Liver (tissue), 3 donors: ENCODE data around the gene NOS1AP.
"Not testable (repeated sequence)": the region's sequence is repeated elsewhere in the genome, so short reads cannot be mapped to it uniquely, and the experiment has no call there.

Experiments used
- FOXA1 ChIP-seq: IDR thresholded peaks from 2 replicates; pipeline ENCODE4 v1.6.1; 2016; ENCODE audit warnings: antibody characterized with exemption
- HNF4A ChIP-seq, 2 donors: conservative IDR thresholded peaks; 2 replicates each; pipeline ENCODE4 v1.6.1; 2016; ENCODE audit warnings: antibody characterized with exemption in 2 of 2, mild to moderate bottlenecking in 2 of 2
- RAD21 ChIP-seq, 2 donors: IDR thresholded peaks; 2 replicates each; pipeline ENCODE4 v1.6.1; 2016; ENCODE audit warnings: antibody characterized with exemption in 2 of 2, mild to moderate bottlenecking in 2 of 2
- RXRA ChIP-seq, 2 donors: IDR thresholded peaks; 2 replicates each; pipeline ENCODE4 v1.6.1; 2017 to 2018; ENCODE audit warnings: antibody characterized with exemption in 2 of 2, mild to moderate bottlenecking in 1 of 2
- SP1 ChIP-seq: IDR thresholded peaks from 2 replicates; pipeline ENCODE4 v1.6.1; 2018; ENCODE audit warnings: antibody characterized with exemption, mild to moderate bottlenecking
- TAF1 ChIP-seq: conservative IDR thresholded peaks from 2 replicates; pipeline ENCODE4 v1.6.1; 2016; ENCODE audit warnings: antibody characterized with exemption, mild to moderate bottlenecking
- YY1 ChIP-seq: IDR thresholded peaks from 2 replicates; pipeline ENCODE4 v1.6.1; 2016; ENCODE audit warnings: antibody characterized with exemption, mild to moderate bottlenecking
- TF ChIP-seq, protein P1 (sequence below): fragments of 150-350 bp; IDR thresholded peaks from 2 replicates; pipeline ENCODE4 v1.5.1; 2017; ENCODE audit warnings: improper control_type of control experiment, low read depth, low read length; ENCODE audit not compliant: missing input control
- TF ChIP-seq, protein P2 (sequence below): IDR thresholded peaks from 2 replicates; pipeline ENCODE4 v1.6.1; 2016; ENCODE audit warnings: antibody characterized with exemption, mild to moderate bottlenecking
- TF ChIP-seq, protein P3 (sequence below): IDR thresholded peaks from 2 replicates; pipeline ENCODE4 v1.6.1; 2016; ENCODE audit warnings: antibody characterized with exemption
- TF ChIP-seq, protein P4 (sequence below): IDR thresholded peaks from 2 replicates; pipeline ENCODE4 v1.6.1; 2016; ENCODE audit warnings: antibody characterized with exemption
- donor health status: healthy.
- donor health status: healthy.

DNA sequence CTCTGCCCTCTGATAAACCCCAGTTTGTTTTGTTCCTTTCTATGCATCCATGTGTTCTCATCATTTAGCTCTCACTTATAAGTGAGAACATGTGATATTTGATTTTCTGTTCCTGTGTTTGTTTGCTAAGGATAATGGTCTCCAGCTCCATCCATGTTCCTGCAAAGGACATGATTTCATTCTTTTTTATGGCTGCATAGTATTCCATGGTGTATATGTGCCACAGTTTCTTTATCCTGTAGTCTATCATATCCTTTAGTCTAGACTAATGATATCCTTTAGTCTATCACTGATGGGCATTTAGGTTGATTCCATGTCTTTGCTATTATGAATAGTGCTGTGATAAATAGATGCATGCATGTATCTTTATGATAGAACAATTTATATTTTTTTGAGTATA lies 131.6 kb downstream of the NOS1AP start:
- not testable (repeated sequence) for TF ChIP-seq YY1; TAF1; FOXA1; SP1; RAD21 (IDR thresholded peaks at IDR 0.05); RXRA (IDR thresholded peaks at IDR 0.05); HNF4A (conservative IDR thresholded peaks at IDR 0.05)
- TF ChIP-seq, protein P1, sequence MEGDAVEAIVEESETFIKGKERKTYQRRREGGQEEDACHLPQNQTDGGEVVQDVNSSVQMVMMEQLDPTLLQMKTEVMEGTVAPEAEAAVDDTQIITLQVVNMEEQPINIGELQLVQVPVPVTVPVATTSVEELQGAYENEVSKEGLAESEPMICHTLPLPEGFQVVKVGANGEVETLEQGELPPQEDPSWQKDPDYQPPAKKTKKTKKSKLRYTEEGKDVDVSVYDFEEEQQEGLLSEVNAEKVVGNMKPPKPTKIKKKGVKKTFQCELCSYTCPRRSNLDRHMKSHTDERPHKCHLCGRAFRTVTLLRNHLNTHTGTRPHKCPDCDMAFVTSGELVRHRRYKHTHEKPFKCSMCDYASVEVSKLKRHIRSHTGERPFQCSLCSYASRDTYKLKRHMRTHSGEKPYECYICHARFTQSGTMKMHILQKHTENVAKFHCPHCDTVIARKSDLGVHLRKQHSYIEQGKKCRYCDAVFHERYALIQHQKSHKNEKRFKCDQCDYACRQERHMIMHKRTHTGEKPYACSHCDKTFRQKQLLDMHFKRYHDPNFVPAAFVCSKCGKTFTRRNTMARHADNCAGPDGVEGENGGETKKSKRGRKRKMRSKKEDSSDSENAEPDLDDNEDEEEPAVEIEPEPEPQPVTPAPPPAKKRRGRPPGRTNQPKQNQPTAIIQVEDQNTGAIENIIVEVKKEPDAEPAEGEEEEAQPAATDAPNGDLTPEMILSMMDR: not testable (repeated sequence)
- TF ChIP-seq, protein P2, sequence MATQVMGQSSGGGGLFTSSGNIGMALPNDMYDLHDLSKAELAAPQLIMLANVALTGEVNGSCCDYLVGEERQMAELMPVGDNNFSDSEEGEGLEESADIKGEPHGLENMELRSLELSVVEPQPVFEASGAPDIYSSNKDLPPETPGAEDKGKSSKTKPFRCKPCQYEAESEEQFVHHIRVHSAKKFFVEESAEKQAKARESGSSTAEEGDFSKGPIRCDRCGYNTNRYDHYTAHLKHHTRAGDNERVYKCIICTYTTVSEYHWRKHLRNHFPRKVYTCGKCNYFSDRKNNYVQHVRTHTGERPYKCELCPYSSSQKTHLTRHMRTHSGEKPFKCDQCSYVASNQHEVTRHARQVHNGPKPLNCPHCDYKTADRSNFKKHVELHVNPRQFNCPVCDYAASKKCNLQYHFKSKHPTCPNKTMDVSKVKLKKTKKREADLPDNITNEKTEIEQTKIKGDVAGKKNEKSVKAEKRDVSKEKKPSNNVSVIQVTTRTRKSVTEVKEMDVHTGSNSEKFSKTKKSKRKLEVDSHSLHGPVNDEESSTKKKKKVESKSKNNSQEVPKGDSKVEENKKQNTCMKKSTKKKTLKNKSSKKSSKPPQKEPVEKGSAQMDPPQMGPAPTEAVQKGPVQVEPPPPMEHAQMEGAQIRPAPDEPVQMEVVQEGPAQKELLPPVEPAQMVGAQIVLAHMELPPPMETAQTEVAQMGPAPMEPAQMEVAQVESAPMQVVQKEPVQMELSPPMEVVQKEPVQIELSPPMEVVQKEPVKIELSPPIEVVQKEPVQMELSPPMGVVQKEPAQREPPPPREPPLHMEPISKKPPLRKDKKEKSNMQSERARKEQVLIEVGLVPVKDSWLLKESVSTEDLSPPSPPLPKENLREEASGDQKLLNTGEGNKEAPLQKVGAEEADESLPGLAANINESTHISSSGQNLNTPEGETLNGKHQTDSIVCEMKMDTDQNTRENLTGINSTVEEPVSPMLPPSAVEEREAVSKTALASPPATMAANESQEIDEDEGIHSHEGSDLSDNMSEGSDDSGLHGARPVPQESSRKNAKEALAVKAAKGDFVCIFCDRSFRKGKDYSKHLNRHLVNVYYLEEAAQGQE: not testable (repeated sequence)
- TF ChIP-seq, protein P3, sequence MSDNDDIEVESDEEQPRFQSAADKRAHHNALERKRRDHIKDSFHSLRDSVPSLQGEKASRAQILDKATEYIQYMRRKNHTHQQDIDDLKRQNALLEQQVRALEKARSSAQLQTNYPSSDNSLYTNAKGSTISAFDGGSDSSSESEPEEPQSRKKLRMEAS: not testable (repeated sequence)
- TF ChIP-seq, protein P4, sequence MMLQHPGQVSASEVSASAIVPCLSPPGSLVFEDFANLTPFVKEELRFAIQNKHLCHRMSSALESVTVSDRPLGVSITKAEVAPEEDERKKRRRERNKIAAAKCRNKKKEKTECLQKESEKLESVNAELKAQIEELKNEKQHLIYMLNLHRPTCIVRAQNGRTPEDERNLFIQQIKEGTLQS: not testable (repeated sequence)
